Loucy (cell line): ENCODE measurements around the gene YIF1A.

Experiments
- H2AFZ ChIP-seq: fragments of 200-600 bp; sonication (generic); 2 replicates; pipeline ENCODE4 v1.6.0; 2016; ENCODE audit warnings: antibody characterized with exemption, mild to moderate bottlenecking, low read length, moderate library complexity
- H3F3A ChIP-seq: fragments of 200-600 bp; 2 replicates; pipeline ENCODE4 v1.6.0; 2016; ENCODE audit warnings: antibody characterized with exemption, low read depth, mild to moderate bottlenecking
- H3K27me3 ChIP-seq: fragments of 200-600 bp; sonication (generic); 2 replicates; pipeline ENCODE4 v1.6.1; 2014; ENCODE audit warnings: low read length, mild to moderate bottlenecking; ENCODE audit not compliant: insufficient read depth, poor library complexity, severe bottlenecking
- H3K36me3 ChIP-seq: fragments of 200-600 bp; sonication (generic); 2 replicates; pipeline ENCODE4 v1.6.1; 2016; ENCODE audit warnings: low read length; ENCODE audit not compliant: insufficient read depth
- H3K4me1 ChIP-seq: fragments of 200-600 bp; sonication (generic); 2 replicates; pipeline ENCODE4 v1.5.1; 2014; ENCODE audit warnings: low read length, mild to moderate bottlenecking; ENCODE audit not compliant: insufficient read depth, poor library complexity, severe bottlenecking
- H3K4me2 ChIP-seq: fragments of 200-600 bp; sonication (generic); 2 replicates; pipeline ENCODE4 v1.6.0; 2014; ENCODE audit warnings: antibody characterized with exemption, low read length, low read depth, mild to moderate bottlenecking; ENCODE audit not compliant: poor library complexity, severe bottlenecking
- H3K4me3 ChIP-seq: fragments of 200-600 bp; sonication (generic); 2 replicates; pipeline ENCODE4 v1.5.1; 2014; ENCODE audit warnings: low read length, mild to moderate bottlenecking, mixed read lengths; ENCODE audit not compliant: poor library complexity, severe bottlenecking
- H3K79me2 ChIP-seq: fragments of 200-600 bp; sonication (generic); 2 replicates; pipeline ENCODE4 v1.6.1; 2014; ENCODE audit warnings: low read length; ENCODE audit not compliant: insufficient read depth
- H3K9ac ChIP-seq: fragments of 200-600 bp; sonication (generic); 2 replicates; pipeline ENCODE4 v1.6.0; 2014; ENCODE audit warnings: mild to moderate bottlenecking, low read depth, low read length, moderate library complexity; ENCODE audit not compliant: poor library complexity, severe bottlenecking
- H3K9me2 ChIP-seq: fragments of 200-600 bp; sonication (generic); replicated peaks from 2 replicates; pipeline ENCODE4 v1.6.1; 2016; ENCODE audit warnings: low read depth, low read length, mixed read lengths
- H3K9me3 ChIP-seq: fragments of 200-600 bp; sonication (generic); 2 replicates; pipeline ENCODE4 v1.6.1; 2014; ENCODE audit warnings: mild to moderate bottlenecking, antibody characterized with exemption, low read length, low read depth; ENCODE audit not compliant: insufficient read depth
- H4K20me1 ChIP-seq: fragments of 200-600 bp; sonication (generic); 2 replicates; pipeline ENCODE4 v1.6.0; 2014; ENCODE audit warnings: antibody characterized with exemption, low read length, mild to moderate bottlenecking; ENCODE audit not compliant: insufficient read depth, poor library complexity, severe bottlenecking
- EZH2phosphoT487 ChIP-seq: fragments of 200-600 bp; IDR thresholded peaks from 2 replicates; pipeline ENCODE4 v1.6.1; 2018; ENCODE audit warnings: antibody characterized with exemption, mild to moderate bottlenecking, moderate library complexity, borderline replicate concordance
- TF ChIP-seq, protein P1 (sequence below): fragments of 200-600 bp; sonication (generic); conservative IDR thresholded peaks from 2 replicates; pipeline ENCODE4 v1.5.1; 2014; ENCODE audit warnings: mild to moderate bottlenecking, antibody characterized with exemption, low read length

Gene YIF1A

DNA sequence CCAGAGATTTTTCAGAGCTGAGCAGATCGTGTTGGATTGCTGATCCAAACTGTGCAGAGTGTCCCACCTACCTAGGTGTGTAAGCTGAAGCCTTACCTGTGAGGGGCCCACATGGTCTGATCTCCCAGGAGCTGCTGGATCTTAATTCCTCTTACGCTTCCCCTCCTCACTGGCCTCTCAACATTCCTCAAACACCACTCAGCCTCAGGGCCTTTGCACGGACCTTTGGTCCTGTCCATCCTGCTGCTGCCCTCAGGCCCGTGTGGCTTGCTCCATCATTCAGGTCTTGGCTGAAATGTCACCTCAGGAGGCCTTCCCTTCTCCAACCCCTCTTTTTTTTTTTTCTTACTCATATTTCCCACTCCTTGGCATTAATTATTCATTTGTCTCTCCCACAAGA is 41.6 kb downstream of the YIF1A start:
- Histone ChIP-seq H3F3A (no peaks in the 10 kb centered on the region), H3K4me2 (no peak overlapping the region), H3K36me3 (no peaks in the 10 kb centered on the region), H2AFZ (no peak overlapping the region), H4K20me1 (no peaks in the 10 kb centered on the region), H3K4me3 (no peak overlapping the region), H3K9me3 (no peaks in the 10 kb centered on the region), H3K79me2 (no peaks in the 10 kb centered on the region), H3K9me2 (no peaks in the 10 kb centered on the region), H3K4me1 (no peaks in the 10 kb centered on the region), H3K9ac (no peak overlapping the region), H3K27me3 (no peaks in the 10 kb centered on the region)
- TF ChIP-seq, protein P1, sequence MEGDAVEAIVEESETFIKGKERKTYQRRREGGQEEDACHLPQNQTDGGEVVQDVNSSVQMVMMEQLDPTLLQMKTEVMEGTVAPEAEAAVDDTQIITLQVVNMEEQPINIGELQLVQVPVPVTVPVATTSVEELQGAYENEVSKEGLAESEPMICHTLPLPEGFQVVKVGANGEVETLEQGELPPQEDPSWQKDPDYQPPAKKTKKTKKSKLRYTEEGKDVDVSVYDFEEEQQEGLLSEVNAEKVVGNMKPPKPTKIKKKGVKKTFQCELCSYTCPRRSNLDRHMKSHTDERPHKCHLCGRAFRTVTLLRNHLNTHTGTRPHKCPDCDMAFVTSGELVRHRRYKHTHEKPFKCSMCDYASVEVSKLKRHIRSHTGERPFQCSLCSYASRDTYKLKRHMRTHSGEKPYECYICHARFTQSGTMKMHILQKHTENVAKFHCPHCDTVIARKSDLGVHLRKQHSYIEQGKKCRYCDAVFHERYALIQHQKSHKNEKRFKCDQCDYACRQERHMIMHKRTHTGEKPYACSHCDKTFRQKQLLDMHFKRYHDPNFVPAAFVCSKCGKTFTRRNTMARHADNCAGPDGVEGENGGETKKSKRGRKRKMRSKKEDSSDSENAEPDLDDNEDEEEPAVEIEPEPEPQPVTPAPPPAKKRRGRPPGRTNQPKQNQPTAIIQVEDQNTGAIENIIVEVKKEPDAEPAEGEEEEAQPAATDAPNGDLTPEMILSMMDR, result no peak
- no peak for TF ChIP-seq EZH2phosphoT487

GRCh38 chr11:66243782-66244535 is 45.0 kb downstream of the YIF1A start:
- H3K79me2 ChIP-seq, result no peaks in the 10 kb centered on the region
- no peak overlapping the region for H2AFZ ChIP-seq
- H3K4me2 ChIP-seq, result no peak overlapping the region
- H3K4me3 ChIP-seq, result no peak overlapping the region
- H3K36me3 ChIP-seq, result no peaks in the 10 kb centered on the region
- H3K4me1 ChIP-seq, result no peaks in the 10 kb centered on the region
- H3K9me3 ChIP-seq, result no peaks in the 10 kb centered on the region
- no peaks in the 10 kb centered on the region for H4K20me1 ChIP-seq
- no peak for TF ChIP-seq EZH2phosphoT487
- TF ChIP-seq, protein P1, result no peak
- H3F3A ChIP-seq, result no peaks in the 10 kb centered on the region
- no peaks in the 10 kb centered on the region for H3K9me2 ChIP-seq
- no peak overlapping the region for H3K9ac ChIP-seq
- no peaks in the 10 kb centered on the region for H3K27me3 ChIP-seq

- no peaks in the 10 kb centered on the region for H4K20me1 ChIP-seq
- no peak overlapping the region for H3K9ac ChIP-seq
- no peaks in the 10 kb centered on the region for H3K36me3 ChIP-seq
- H3K4me3 ChIP-seq, result no peak overlapping the region
- TF ChIP-seq EZH2phosphoT487, result no peak
- TF ChIP-seq, protein P1, result no peak
- H3K27me3 ChIP-seq, result no peaks in the 10 kb centered on the region
- no peaks in the 10 kb centered on the region for H3K9me3 ChIP-seq
- H3K4me1 ChIP-seq, result no peaks in the 10 kb centered on the region
- H3K4me2 ChIP-seq, result no peak overlapping the region
- H3F3A ChIP-seq, result no peaks in the 10 kb centered on the region
- no peak overlapping the region for H2AFZ ChIP-seq
- no peaks in the 10 kb centered on the region for H3K9me2 ChIP-seq
- H3K79me2 ChIP-seq, result no peaks in the 10 kb centered on the region
Observed at GRCh38 chr11:66242095-66242765, 46.7 kb downstream of the YIF1A start.
